Activated T-helper 2 cell treated with anti-CD3 and anti-CD28 coated beads, Interferon-gamma antibody, Interleukin-2, Interleukin-4, amounts not matched to agents 10 μg/mL and 5 μg/mL and 100 μg/mL, durations not matched to agents 14 hours and 24 hours and 36 hours (primary cell): ENCODE measurements around the gene CKS1B. TPM values are rescaled to one million over a fixed set of nuclear protein-coding genes. Genes with fewer than 3 reads are reported as not detected.

ENCODE experiments used
- DNase-seq: peaks from one replicate; pipeline ENCODE4 v3.0.0; 2021; ENCODE audit warnings: low spot score
- H3K27ac Mint-ChIP-seq: one replicate; pipeline ENCODE4 v1.8.0; 2021; ENCODE audit warnings: mixed read lengths
- H3K27me3 Mint-ChIP-seq: one replicate; pipeline ENCODE4 v1.8.0; 2021; ENCODE audit warnings: low read depth, mixed read lengths
- H3K36me3 Mint-ChIP-seq: one replicate; pipeline ENCODE4 v1.8.0; 2021; ENCODE audit warnings: low read depth, mixed read lengths
- H3K4me1 Mint-ChIP-seq: one replicate; pipeline ENCODE4 v1.8.0; 2021; ENCODE audit warnings: low read depth, mixed read lengths
- H3K4me3 Mint-ChIP-seq: one replicate; pipeline ENCODE4 v1.8.0; 2021; ENCODE audit warnings: low read depth, mild to moderate bottlenecking, moderate library complexity, mixed read lengths
- H3K9me3 Mint-ChIP-seq: one replicate; pipeline ENCODE4 v1.8.0; 2021; ENCODE audit warnings: mixed read lengths
- intact Hi-C: fragments of 100-400 bp; cut with micrococcal nuclease; formaldehyde crosslinking; loops from one replicate; pipeline ENCODE4 v1.15.1; 2023
- total RNA-seq: library from RNA; stranded (reverse); gene quantifications from 2 replicates; pipeline ENCODE4 v1.2.3, GENCODE V29; 2022

The CKS1B gene
- total RNA-seq, 1 donor from 2014 or later: 169 TPM

GRCh38 chr1:154998818-154999570 lies 24.5 kb downstream of the CKS1B start:
- DNase-seq: peak; percentile 62
- intact Hi-C loops: loop anchor here (1.0 kb wide), 2 partner anchors 16 to 24 kb away; partner anchors contain the start of gene FLAD1
- peak overlapping the region; percentile 83 for H3K27ac Mint-ChIP-seq
- H3K27me3 Mint-ChIP-seq: no peaks in the 10 kb centered on the region
- H3K36me3 Mint-ChIP-seq: peaks cover 9% of the 10 kb centered on the region
- H3K9me3 Mint-ChIP-seq: no peaks in the 10 kb centered on the region
- peaks cover 31% of the 10 kb centered on the region for H3K4me1 Mint-ChIP-seq
- H3K4me3 Mint-ChIP-seq: peak overlapping the region; percentile 75

DNA sequence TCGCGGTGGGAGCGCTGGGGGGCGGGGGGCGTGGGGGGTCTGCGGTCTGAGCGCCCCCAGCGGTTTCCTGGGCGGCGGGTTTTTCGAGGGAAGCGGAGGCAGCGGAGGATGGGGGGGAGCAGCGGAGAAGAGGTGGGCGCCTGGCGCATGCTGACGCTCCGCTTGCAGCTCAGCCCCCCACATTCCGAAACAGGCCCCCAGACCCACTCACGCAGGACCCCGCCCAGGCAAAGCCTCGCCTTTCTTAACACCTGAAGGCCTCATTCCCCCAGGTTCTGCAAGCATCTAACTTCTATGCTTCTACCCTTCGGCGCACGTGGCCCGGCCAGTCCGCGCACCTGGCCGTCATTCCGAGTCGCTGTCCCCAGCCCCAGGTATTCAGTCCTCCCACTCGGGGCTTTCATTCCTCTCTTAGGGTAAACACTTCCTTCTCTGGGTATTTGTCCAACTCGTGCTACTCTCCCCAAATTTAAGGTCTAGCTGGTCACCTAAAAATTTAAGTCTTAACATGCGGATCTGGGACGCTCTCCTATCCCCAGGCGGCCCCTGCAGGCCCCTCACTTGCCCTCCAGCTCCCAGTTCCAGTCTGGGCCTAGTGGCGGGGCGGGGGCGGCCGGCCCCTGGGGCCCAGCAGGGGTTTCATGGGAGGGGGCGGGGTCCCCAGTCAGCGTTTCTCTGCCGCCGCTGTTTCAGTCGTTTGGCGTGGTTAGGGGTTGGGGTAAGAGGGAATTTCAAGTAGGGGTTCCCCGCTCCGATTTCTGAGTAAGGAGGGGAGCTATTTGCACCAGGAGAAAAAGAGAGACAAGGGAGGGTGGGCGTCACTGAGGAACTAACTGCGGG lies 25.3 kb downstream of the CKS1B start:
- peak overlapping the region; percentile 93 for H3K27ac Mint-ChIP-seq
- no peaks in the 10 kb centered on the region for H3K27me3 Mint-ChIP-seq
- intact Hi-C loops: loop anchor here (1.0 to 10.0 kb wide), 7 partner anchors 16 to 442 kb away; partner anchors contain the start of genes FLAD1, PBXIP1 and UBE2Q1
- H3K36me3 Mint-ChIP-seq: peaks cover 14% of the 10 kb centered on the region
- DNase-seq: no peak
- peak overlapping the region; percentile 97 for H3K4me3 Mint-ChIP-seq
- H3K9me3 Mint-ChIP-seq: no peaks in the 10 kb centered on the region
- peaks cover 39% of the 10 kb centered on the region for H3K4me1 Mint-ChIP-seq

DNA sequence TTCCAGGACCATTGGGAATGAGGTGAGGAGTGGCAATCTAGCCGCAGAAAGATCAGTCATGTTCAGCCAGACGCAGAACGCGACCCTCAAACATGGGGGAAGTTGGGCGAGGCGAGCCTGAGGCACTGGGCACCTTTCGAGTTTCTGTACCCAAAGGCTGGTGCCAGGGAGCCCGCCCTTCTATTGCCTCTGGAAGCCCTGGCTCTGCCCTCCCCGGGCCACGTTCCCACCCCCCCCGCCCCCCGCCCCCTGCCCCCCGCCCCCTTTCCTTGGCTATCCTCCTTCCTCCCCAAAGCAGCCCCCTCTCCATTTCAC lies 25.9 kb downstream of the CKS1B start:
- no peak for DNase-seq
- H3K27me3 Mint-ChIP-seq: no peaks in the 10 kb centered on the region
- intact Hi-C loops: loop anchor here (1.0 to 10.0 kb wide), 5 partner anchors 17 to 443 kb away; partner anchors contain the start of genes PBXIP1 and UBE2Q1
- peak overlapping the region; percentile 93 for H3K27ac Mint-ChIP-seq
- H3K4me1 Mint-ChIP-seq: peaks cover 38% of the 10 kb centered on the region
- no peaks in the 10 kb centered on the region for H3K9me3 Mint-ChIP-seq
- H3K4me3 Mint-ChIP-seq: peak overlapping the region; percentile 97
- peaks cover 14% of the 10 kb centered on the region for H3K36me3 Mint-ChIP-seq

DNA sequence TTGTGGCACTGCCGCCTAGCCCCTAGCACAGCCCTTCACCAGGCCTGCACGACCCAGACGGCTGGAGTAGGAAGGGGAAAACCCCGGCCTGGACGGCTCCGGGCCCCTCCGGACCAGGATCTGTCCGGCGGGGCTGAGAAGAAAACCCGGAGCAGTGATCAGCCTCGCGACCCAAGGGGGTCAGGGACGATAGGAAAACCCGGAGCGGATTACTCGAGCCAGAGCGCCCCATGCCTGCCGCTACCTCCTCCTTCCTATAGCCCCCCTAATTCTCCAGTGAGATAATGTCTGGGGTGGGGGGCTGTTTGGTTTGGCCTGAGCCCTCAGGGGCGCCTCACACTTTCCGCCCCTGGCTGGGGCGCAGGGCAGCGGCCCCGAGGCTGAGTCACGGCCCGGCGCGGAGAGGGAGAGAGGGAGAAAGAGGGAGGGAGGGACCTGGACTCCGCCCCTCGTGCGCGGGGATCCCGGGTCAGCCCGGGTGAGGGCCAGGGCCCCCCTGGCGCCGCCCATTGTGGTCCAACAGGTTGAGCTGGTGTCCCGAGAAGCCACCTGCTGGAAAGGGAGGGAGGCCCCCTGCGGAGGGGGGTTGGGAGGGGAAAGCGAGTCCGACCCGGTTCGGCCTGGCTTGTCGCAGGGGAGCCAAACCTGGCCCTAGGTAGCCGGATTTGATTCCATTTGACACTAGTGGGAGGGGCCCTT lies 26.4 kb downstream of the CKS1B start:
- Mint-ChIP-seq H3K9me3 (no peaks in the 10 kb centered on the region), H3K27me3 (no peaks in the 10 kb centered on the region), H3K4me3 (peak overlapping the region; percentile 97), H3K36me3 (peaks cover 14% of the 10 kb centered on the region), H3K4me1 (peaks cover 40% of the 10 kb centered on the region), H3K27ac (peak overlapping the region; percentile 83)
- peak; percentile 82 for DNase-seq
- intact Hi-C loops: loop anchor here (1.0 to 10.0 kb wide), 6 partner anchors 8 to 444 kb away; partner anchors contain the start of genes PBXIP1 and UBE2Q1

GRCh38 chr1:155001425-155001674 lies 26.9 kb downstream of the CKS1B start:
- H3K4me1 Mint-ChIP-seq: peaks cover 41% of the 10 kb centered on the region

DNA sequence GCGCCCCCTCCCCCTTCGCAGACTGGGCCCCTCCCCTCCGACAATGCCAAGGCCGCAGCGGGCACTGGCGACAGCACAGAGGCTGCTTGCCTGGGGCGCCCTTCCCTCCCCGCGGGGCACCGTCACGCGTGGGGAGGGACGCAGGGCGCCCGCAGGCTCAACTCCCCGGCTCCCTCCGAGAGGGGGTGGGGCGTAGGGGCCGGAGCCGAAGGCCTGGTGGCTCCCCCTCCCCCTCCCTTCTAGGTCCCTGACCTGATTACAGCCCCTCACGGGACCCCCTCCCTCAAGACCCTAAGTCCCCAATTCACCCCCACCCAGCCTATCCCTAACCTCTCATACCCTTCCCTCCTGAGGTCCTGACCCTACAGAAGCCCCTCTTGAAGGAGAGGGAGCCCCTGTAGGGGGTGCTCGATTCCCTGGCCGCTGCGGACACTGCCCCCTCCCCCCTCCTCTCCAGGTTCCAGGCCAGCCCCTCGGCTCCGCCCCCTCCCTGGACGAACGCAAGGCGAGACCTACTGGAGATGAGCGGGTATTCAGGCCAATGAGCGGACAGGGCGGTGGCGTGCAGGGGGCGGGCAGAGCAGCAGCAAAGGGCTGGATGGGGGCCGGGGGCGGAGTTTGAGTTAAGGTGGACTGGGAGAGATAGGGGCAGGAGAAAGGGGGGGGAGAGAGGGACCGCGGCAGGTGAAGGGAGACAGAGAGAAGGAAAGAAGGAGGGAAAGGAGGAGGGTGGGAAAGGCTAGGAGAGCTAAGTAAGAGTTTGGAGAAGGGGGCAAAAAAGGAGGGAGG lies 27.4 kb downstream of the CKS1B start:
- DNase-seq: peak; percentile 98
- H3K4me3 Mint-ChIP-seq: peak overlapping the region; percentile 97
- H3K4me1 Mint-ChIP-seq: peaks cover 47% of the 10 kb centered on the region
- H3K9me3 Mint-ChIP-seq: no peaks in the 10 kb centered on the region
- H3K27me3 Mint-ChIP-seq: no peaks in the 10 kb centered on the region
- peak overlapping the region; percentile 97 for H3K27ac Mint-ChIP-seq
- peaks cover 19% of the 10 kb centered on the region for H3K36me3 Mint-ChIP-seq
- intact Hi-C loops: loop anchor here (1.0 to 10.0 kb wide), 5 partner anchors 7 to 445 kb away; partner anchors contain the start of genes PBXIP1 and UBE2Q1

More at GRCh38 chr1:155001425-155001674, 26.9 kb downstream of the CKS1B start:
- H3K27ac Mint-ChIP-seq: peak overlapping the region; percentile 83
- H3K27me3 Mint-ChIP-seq: no peaks in the 10 kb centered on the region
- H3K9me3 Mint-ChIP-seq: no peaks in the 10 kb centered on the region
- intact Hi-C loops: loop anchor here (1.0 to 10.0 kb wide), 5 partner anchors 8 to 444 kb away; partner anchors contain the start of genes PBXIP1 and UBE2Q1
- no peak for DNase-seq
- peaks cover 18% of the 10 kb centered on the region for H3K36me3 Mint-ChIP-seq
- peak overlapping the region; percentile 97 for H3K4me3 Mint-ChIP-seq

DNA sequence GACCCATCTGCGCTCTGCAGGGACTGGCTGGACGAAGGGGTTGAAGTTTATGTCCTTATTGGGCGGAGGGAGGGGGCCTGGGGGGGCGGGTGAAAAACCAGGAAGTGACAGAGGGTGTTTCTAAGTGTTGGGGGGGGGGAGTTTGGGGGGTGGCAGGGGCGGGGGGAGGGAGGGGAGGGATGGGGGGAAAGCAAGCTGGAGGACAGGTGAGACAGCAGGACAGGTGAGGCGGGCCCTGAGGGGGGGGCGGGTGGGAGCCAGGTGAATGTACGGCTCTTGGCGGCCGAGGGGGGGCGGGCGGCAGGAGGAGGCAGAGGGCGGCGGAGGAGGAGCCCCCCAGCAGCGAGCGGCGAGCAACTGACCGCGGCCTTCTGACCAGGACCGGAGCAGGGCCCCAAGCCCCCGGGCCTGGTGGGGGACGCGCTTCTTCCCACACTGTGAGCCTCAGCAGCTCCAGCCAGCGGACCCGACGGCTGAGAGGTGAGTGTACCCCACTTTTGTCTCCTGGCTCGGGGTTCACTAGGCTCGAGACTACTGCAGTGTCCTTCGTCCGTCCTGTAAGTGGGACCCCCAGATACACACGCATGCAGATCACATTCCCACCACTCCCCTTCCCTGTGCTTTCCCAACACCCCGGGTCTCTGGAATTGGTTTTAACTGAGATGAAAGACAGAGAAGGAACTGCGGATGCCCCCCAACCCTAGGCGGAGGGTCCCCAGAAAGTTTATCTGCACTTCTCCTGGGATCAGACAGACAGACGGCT lies 28.2 kb downstream of the CKS1B start, which contains the start of gene ZBTB7B:
TSS of gene ZBTB7B (plus strand) at position 339 of the 763 bp plus-strand sequence. CDS start 11,859 bp downstream, outside the sequence.
- intact Hi-C loops: loop anchor here (5.0 to 10.0 kb wide), 4 partner anchors 48 to 445 kb away; partner anchors contain the start of genes PBXIP1 and UBE2Q1
- Mint-ChIP-seq H3K36me3 (peaks cover 19% of the 10 kb centered on the region), H3K9me3 (no peaks in the 10 kb centered on the region), H3K4me1 (peaks cover 43% of the 10 kb centered on the region), H3K4me3 (peak within 1 kb of the TSS; percentile 97), H3K27ac (peak within 1 kb of the TSS; percentile 97), H3K27me3 (no peaks in the 10 kb centered on the region)
- DNase-seq: no peak

GRCh38 chr1:155003227-155003765 lies 28.8 kb downstream of the CKS1B start:
- intact Hi-C loops: loop anchor here (5.0 to 10.0 kb wide), 4 partner anchors 48 to 446 kb away; partner anchors contain the start of genes PBXIP1 and UBE2Q1
- Mint-ChIP-seq H3K27me3 (no peaks in the 10 kb centered on the region), H3K36me3 (peaks cover 19% of the 10 kb centered on the region), H3K4me3 (peak overlapping the region; percentile 94), H3K9me3 (no peaks in the 10 kb centered on the region), H3K4me1 (peaks cover 38% of the 10 kb centered on the region), H3K27ac (peak overlapping the region; percentile 89)
- DNase-seq: no peak

DNA sequence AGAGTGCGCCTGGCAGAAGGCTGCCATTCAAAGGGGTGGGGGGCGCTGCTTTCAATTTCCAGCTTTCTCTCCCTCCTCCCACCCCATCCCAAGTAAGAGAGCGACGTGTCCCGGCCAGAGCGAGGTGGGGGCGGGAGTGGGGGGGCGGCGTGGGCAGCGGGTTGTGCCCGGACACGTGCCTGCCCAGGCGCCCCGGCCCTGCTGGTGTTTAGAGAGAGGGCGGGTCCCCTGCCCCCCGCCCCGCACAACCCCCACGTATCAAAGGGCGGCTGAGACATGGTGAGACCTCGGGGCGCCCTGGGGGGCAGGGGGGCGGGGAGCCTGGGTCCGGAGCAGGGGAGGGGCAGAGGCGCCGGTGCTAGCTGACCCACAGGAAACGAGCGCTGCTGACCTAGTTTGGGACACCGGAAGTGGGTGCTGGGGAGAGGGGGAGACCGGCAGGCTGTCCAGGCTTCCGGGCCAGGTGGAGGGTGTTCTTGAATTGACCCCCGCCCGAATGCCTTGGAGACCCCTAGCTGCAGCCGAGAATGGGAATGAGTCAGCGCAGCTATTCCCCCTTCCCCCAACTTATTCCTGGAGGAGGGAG lies 29.4 kb downstream of the CKS1B start:
- Mint-ChIP-seq H3K27ac (peak overlapping the region; percentile 89), H3K4me1 (peaks cover 38% of the 10 kb centered on the region), H3K4me3 (peak overlapping the region; percentile 94), H3K27me3 (no peaks in the 10 kb centered on the region), H3K36me3 (peaks cover 24% of the 10 kb centered on the region), H3K9me3 (no peaks in the 10 kb centered on the region)
- DNase-seq: no peak
- intact Hi-C loops: loop anchor here (5.0 to 10.0 kb wide), 4 partner anchors 49 to 447 kb away; partner anchors contain the start of genes PBXIP1 and UBE2Q1

- Mint-ChIP-seq H3K9me3 (no peaks in the 10 kb centered on the region), H3K27ac (peak overlapping the region; percentile 84), H3K4me3 (peak overlapping the region; percentile 94), H3K36me3 (peaks cover 30% of the 10 kb centered on the region), H3K27me3 (no peaks in the 10 kb centered on the region), H3K4me1 (peaks cover 35% of the 10 kb centered on the region)
- DNase-seq: no peak
- intact Hi-C loops: loop anchor here (5.0 to 10.0 kb wide), 4 partner anchors 50 to 447 kb away; partner anchors contain the start of genes PBXIP1 and UBE2Q1
These were observed 30.0 kb downstream of the CKS1B start for GRCh38 chr1:155004352-155005075.
